Stimulated activated CD4-positive, alpha-beta T cell treated with anti-CD3 and anti-CD28 coated beads, Interleukin-4, amount 100 ng/mL, for 1 hour (primary cell): ENCODE results near the gene ZNF438.
"Not testable (repeated sequence)": the region's sequence is repeated elsewhere in the genome, so short reads cannot be mapped to it uniquely, and the experiment has no call there.

Source experiments
- DNase-seq: peaks from one replicate; pipeline ENCODE4 v3.0.0-alpha.2; 2020

Gene ZNF438

DNA sequence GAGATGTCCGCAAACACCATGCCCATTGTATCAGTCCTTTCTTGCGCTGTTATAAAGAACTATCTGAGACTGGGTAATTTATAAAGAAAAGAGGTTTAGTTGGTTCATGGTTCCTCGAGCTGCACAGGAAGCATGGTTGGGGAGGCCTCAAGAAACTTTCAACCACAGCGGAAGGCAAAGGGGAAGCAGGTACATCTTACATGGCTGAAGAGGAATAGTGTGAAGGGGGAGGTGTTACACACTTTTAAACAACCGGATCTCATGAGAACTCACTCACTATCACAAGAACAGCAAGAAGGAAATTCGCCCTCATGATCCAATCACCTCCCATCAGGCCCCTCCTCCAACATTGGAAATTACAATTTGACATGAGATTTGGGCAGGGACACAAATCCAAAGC is 48.5 kb downstream of the ZNF438 start:
- DNase-seq, result not testable (repeated sequence)

- no peak for DNase-seq
These were observed 50.6 kb downstream of the ZNF438 start for GRCh38 chr10:30980951-30981616.

GRCh38 chr10:30979956-30980355 is 51.7 kb downstream of the ZNF438 start:
- DNase-seq, result no peak

DNA sequence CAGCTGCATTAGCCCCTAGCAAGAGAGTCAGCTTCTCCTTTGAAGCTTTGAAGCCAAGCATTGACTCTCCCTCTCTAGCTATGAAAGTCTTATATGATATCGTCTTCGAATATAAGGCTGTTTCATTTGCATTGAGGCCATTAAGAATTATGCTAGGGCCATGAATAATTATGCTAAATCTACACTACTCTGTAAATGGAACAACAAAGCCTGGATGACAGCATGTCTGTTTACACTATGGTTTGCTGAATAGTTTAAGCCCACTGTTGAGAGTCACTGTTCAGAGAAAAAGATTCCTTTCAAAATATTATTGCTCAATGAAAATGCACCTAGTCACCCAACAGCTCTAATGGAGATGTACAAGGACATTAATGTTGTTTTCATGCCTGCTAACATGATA is 52.8 kb downstream of the ZNF438 start:
- DNase-seq, result no peak

DNA sequence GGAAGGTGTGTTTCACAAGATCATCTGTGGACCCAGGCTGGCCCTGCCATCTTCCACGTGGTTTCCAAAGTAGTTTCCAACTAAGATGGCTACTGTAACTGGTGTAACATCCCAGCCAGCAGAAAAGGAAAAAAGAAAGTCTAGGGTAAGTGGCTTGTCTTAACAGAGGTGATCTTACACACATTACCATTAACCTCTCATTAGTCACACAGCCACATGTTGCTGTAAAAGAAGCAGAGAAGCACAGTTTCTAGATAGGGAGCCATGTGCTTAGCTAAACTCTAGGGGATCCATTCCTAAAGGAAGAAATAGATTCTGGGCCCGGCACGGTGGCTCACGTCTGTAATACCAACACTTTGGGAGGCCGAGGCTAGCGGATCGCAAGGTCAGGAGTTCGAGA is 54.3 kb downstream of the ZNF438 start:
- DNase-seq, result no peak

GRCh38 chr10:30974773-30975415 is 56.8 kb downstream of the ZNF438 start:
- no peak for DNase-seq

GRCh38 chr10:30974355-30974754 is 57.3 kb downstream of the ZNF438 start:
- no peak for DNase-seq

GRCh38 chr10:30973737-30974136 is 57.9 kb downstream of the ZNF438 start:
- no peak for DNase-seq

GRCh38 chr10:30970760-30971460 is 60.8 kb downstream of the ZNF438 start:
- no peak for DNase-seq

GRCh38 chr10:30968711-30969110 is 63.0 kb downstream of the ZNF438 start:
- no peak for DNase-seq

GRCh38 chr10:30967650-30968410 is 63.8 kb downstream of the ZNF438 start:
- DNase-seq, result no peak

- DNase-seq, result no peak
These were observed 67.4 kb downstream of the ZNF438 start for GRCh38 chr10:30963992-30964930.

GRCh38 chr10:30962522-30962921 is 69.1 kb downstream of the ZNF438 start:
- no peak for DNase-seq

DNA sequence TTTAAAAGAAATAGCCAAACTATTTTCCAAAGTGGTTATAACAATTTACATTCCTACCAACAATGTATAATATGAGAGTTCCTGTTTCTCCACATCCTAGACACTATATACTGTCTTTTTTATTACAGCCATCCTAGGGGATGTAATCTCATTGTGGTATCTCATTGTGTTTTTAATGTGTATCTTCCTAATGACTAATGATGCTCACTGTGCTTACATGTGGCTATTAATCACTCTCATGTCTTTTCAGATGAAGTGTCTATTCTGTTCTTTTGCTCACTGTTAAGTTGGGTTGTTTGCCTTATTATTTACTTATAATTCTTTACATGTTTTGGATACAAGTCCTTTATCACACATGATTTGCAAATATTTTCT is 71.8 kb downstream of the ZNF438 start:
- no peak for DNase-seq

- not testable (repeated sequence) for DNase-seq
These were observed 82.4 kb downstream of the ZNF438 start for GRCh38 chr10:30949218-30949617.

GRCh38 chr10:30944005-30944404 is 87.7 kb downstream of the ZNF438 start:
- no peak for DNase-seq

DNA sequence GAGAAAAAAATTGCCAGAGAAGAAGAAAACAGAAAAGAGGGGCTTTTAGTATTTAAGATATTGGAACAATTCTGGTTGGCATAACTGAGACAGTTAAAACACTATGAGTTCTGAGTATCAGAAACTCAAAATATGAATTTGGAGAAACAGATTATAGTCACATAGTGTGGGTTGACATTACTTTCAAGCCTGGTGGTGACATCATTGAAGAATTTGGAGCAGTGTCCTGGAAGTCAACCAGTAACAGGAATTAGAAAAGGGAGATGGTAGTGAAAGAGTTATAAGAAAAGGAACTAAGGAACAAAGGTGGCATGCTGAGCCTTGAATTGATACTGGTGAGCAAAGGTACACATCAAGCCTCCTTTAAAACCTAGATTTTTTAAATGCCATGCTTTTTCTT is 88.2 kb downstream of the ZNF438 start:
- no peak for DNase-seq

DNA sequence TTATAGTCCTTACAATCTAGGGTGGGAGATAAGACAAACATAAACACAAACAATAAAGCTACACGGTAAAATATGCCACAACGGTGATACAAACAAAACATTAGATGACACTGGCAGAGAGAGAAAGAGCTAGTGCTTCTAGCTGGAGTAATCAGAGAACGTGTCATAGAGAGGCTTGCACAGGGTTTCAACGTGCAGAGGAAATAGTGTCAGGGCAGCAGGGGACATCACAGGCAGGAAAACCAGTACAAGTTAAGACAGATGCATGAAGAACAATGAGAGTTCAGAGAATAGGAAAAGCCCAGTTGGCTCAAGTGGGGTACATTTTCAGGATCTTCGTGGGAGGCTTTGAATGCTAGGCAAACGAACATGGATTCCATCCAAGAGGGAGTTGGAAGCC is 91.4 kb downstream of the ZNF438 start:
- no peak for DNase-seq

- DNase-seq, result no peak
These were observed 91.9 kb downstream of the ZNF438 start for GRCh38 chr10:30939643-30940251.

- no peak for DNase-seq
These were observed 96.6 kb downstream of the ZNF438 start for GRCh38 chr10:30935078-30935477.

GRCh38 chr10:30931094-30931493 is 100.6 kb downstream of the ZNF438 start:
- DNase-seq, result no peak
